Lung (tissue), 16 donors: ENCODE results near the gene DCST1. TPM values are rescaled to one million over a fixed set of nuclear protein-coding genes. Genes with fewer than 3 reads are reported as not detected.
"Not testable (repeated sequence)": the region's sequence is repeated elsewhere in the genome, so short reads cannot be mapped to it uniquely, and the experiment has no call there.

Source experiments
- ATAC-seq: fragments of 200-7000 bp; cut with Tn5 transposase; one replicate; pipeline ENCODE4 v1.9.1; 2020; ENCODE audit warnings: moderate number of reproducible peaks; ENCODE audit not compliant: insufficient read depth, low FRiP score
- DNase-seq, 3 donors: peaks; one replicate each; pipeline ENCODE4 v3.0.0-alpha.2; 2013 to 2017
- H3K27ac ChIP-seq, 2 donors: one replicate each; pipeline ENCODE4 v1.5.1; 2013; ENCODE audit warnings: mild to moderate bottlenecking in 2 of 2, moderate library complexity in 2 of 2, control low read depth in 1 of 2, inconsistent platforms in 1 of 2, low read depth in 1 of 2, low read length in 1 of 2
- H3K27me3 ChIP-seq, 3 donors: one replicate each; pipeline ENCODE4 v1.5.1; 2013; ENCODE audit warnings: low read length in 2 of 3; ENCODE audit not compliant: control insufficient read depth in 3 of 3, insufficient read depth in 3 of 3
- H3K36me3 ChIP-seq, 4 donors: one replicate each; pipeline ENCODE4 v1.5.1; 2013; ENCODE audit warnings: low read length in 4 of 4, mild to moderate bottlenecking in 1 of 4, moderate library complexity in 1 of 4; ENCODE audit not compliant: control insufficient read depth in 4 of 4, insufficient read depth in 4 of 4
- H3K4me1 ChIP-seq, 5 donors: one replicate each; pipeline ENCODE4 v1.5.1; 2013; ENCODE audit warnings: low read length in 5 of 5, mild to moderate bottlenecking in 2 of 5, moderate library complexity in 1 of 5; ENCODE audit not compliant: control insufficient read depth in 5 of 5, insufficient read depth in 5 of 5
- H3K4me3 ChIP-seq: one replicate; pipeline ENCODE4 v1.5.1; 2013; ENCODE audit warnings: mild to moderate bottlenecking, control low read depth, moderate library complexity
- H3K9ac ChIP-seq, 2 donors: one replicate each; pipeline ENCODE4 v1.5.1; 2013; ENCODE audit warnings: low read length in 2 of 2, control low read depth in 1 of 2; ENCODE audit not compliant: insufficient read depth in 1 of 2
- H3K9me3 ChIP-seq, 4 donors: one replicate each; pipeline ENCODE4 v1.5.1; 2013; ENCODE audit warnings: low read length in 3 of 4, mild to moderate bottlenecking in 1 of 4, moderate library complexity in 1 of 4; ENCODE audit not compliant: control insufficient read depth in 4 of 4, insufficient read depth in 3 of 4
- CTCF ChIP-seq: IDR thresholded peaks from 2 replicates; pipeline ENCODE4 v1.5.1; 2012; ENCODE audit warnings: mild to moderate bottlenecking; ENCODE audit errors: control extremely low read depth, extremely low read depth
- WGBS, 2 donors: extraction: QIAGEN DNeasy Blood & Tissue Kit; methylation state at CpG; one replicate each; pipeline ENCODE4 v1.1.7; 2013; 5-methylcytosine and 5-hydroxymethylcytosine counted together
- long read RNA-seq, 5 donors: transcript quantifications; one replicate each; lab custom pipeline, GENCODE V29; 2026
- polyA plus RNA-seq, 2 donors: library from polyadenylated mRNA; stranded (reverse); fragments of 200-250 nt; gene quantifications; one replicate each; pipeline ENCODE4 v1.2.1, GENCODE V29; 2013
- total RNA-seq, 2 donors: library from RNA; depleted of rRNA in 1 of 2; stranded (reverse); fragments of >200 nt in 1 of 2; gene quantifications; one replicate each; pipeline ENCODE4 v1.2.1, GENCODE V29; 2014 to 2021
- donor health status: control.
- donor health status: control.
- donor health status: Bipolar disorder and iron deficiency.
- donor health status: healthy.
- donor health status: DM: yes; HTN: yes; CAD: no.

Gene DCST1
- total RNA-seq (under 1 TPM in 1 of 2 donors, not detected in 1; 0.20 TPM), polyA plus RNA-seq (under 1 TPM in 1 of 2 donors, not detected in 1; 0.08 TPM)
- long read RNA-seq, donor 1 = 0 reads
- long read RNA-seq, donor 2 = 0 reads
- long read RNA-seq, donor 3 = 0 reads
- long read RNA-seq, donor 4 = 0 reads
- long read RNA-seq, donor 5 = 0 reads

GRCh38 chr1:155033524-155033923, at the start of gene DCST1, which contains the start of gene DCST2:
TSS of gene DCST1 (plus strand) at chr1:155033824. CDS start at chr1:155034037, 213 bp downstream.
TSS of gene DCST2 (minus strand) at chr1:155033781. CDS start at chr1:155033701, 80 bp downstream.
- peaks cover 0 to 5% (median 0%) of the 10 kb centered on the region in 5 donors for H3K4me1 ChIP-seq
- H3K9me3 ChIP-seq = no peaks in the 10 kb centered on the region
- no peak within 1 kb of the TSS for H3K4me3 ChIP-seq
- H3K27me3 ChIP-seq = no peaks in the 10 kb centered on the region
- H3K36me3 ChIP-seq = no peaks in the 10 kb centered on the region
- H3K9ac ChIP-seq = no peak within 1 kb of the TSS
- no peak for ATAC-seq
- no peak for DNase-seq
- no peak within 1 kb of the TSS for H3K27ac ChIP-seq
- TF ChIP-seq CTCF = no peak
- WGBS, 2 donors = 95 to 98% methylated on average over 9 of the region's 9 CpGs

GRCh38 chr1:154986736-154987135, 46.9 kb upstream of the DCST1 start:
- WGBS, 2 donors = 95 to 96% methylated on average over 4 of the region's 4 CpGs
- ATAC-seq = not testable (repeated sequence)

GRCh38 chr1:154987326-154987725, 46.3 kb upstream of the DCST1 start:
- Histone ChIP-seq H3K4me1 (peaks cover 0 to 12% (median 6%) of the 10 kb centered on the region in 5 donors), H3K36me3 (peaks cover 0 to 33% (median 6%) of the 10 kb centered on the region in 4 donors), H3K27ac (no peak overlapping the region), H3K4me3 (no peak overlapping the region), H3K9me3 (no peaks in the 10 kb centered on the region), H3K9ac (no peak overlapping the region), H3K27me3 (no peaks in the 10 kb centered on the region)
- DNase-seq = no peak
- 67 to 70% methylated on average over 6 of the region's 6 CpGs for WGBS, 2 donors
- no peak for TF ChIP-seq CTCF
- no peak for ATAC-seq

More at GRCh38 chr1:154986736-154987135, 46.9 kb upstream of the DCST1 start:
- H3K4me3 ChIP-seq, H3K9me3 ChIP-seq, H3K27ac ChIP-seq, DNase-seq, H3K27me3 ChIP-seq, H3K9ac ChIP-seq: not testable (repeated sequence)
- Histone ChIP-seq H3K4me1 (peaks cover 0 to 14% (median 6%) of the 10 kb centered on the region in 5 donors), H3K36me3 (peaks cover 0 to 33% (median 6%) of the 10 kb centered on the region in 4 donors)

GRCh38 chr1:154988058-154988954, 45.3 kb upstream of the DCST1 start:
- DNase-seq = no peak
- no peak for ATAC-seq
- no peak for TF ChIP-seq CTCF
- Histone ChIP-seq H3K27me3 (no peaks in the 10 kb centered on the region), H3K27ac (no peak overlapping the region), H3K9ac (no peak overlapping the region), H3K36me3 (peaks cover 0 to 33% (median 6%) of the 10 kb centered on the region in 4 donors), H3K4me3 (no peak overlapping the region), H3K9me3 (no peaks in the 10 kb centered on the region), H3K4me1 (peaks cover 0 to 8% (median 6%) of the 10 kb centered on the region in 5 donors)
- 89 to 95% methylated on average over 17 of the region's 17 CpGs for WGBS, 2 donors
